SKM-1 (cell line): ENCODE results near the gene SKI.

ENCODE experiments used
- DNase-seq: peaks from one replicate; lab custom pipeline; 2025; ENCODE audit not compliant: unreplicated experiment; lab: John Stamatoyannopoulos, UW

The SKI gene

DNA sequence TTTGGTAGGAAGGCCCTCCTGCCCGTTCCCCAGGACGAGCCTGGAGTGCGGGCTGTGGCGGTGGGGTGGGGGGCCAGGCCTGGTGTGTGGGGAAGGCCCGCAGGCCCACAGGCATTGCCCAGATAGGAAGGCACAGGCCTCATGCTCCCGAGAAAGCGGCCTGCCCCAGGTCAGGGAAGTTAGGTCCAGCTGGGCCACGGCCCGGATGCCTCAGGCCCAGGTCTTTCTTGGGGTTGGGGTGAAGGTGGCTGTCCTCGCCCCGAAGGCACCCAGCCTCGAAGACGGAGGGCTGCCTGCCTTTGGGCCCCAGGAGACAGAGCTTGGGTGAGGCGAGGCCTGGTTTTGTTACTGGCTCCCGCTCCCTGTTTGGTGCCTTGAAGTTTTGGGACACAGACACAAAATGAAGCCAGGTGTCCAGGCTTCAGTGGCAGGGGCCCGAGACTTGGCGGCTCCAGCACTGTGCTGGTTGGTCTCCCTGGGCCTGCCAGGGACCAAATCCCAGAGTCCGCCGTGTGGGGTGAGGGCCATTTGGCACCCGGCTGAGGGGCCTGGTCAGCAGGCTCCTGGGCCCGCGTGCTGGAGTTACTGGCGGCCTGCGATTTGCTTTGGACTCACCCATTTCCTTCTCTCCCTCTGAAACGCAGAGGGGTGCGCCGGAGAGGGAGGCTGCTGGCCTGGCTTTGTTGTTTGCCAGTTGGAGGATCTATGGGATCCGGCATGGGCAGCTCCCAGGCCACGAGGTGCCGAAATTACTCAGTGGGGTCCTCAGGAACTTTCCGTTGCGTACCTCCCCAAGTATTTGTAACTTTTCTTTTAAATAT is 2.0 kb downstream of the SKI start:
- DNase-seq, result no peak

DNA sequence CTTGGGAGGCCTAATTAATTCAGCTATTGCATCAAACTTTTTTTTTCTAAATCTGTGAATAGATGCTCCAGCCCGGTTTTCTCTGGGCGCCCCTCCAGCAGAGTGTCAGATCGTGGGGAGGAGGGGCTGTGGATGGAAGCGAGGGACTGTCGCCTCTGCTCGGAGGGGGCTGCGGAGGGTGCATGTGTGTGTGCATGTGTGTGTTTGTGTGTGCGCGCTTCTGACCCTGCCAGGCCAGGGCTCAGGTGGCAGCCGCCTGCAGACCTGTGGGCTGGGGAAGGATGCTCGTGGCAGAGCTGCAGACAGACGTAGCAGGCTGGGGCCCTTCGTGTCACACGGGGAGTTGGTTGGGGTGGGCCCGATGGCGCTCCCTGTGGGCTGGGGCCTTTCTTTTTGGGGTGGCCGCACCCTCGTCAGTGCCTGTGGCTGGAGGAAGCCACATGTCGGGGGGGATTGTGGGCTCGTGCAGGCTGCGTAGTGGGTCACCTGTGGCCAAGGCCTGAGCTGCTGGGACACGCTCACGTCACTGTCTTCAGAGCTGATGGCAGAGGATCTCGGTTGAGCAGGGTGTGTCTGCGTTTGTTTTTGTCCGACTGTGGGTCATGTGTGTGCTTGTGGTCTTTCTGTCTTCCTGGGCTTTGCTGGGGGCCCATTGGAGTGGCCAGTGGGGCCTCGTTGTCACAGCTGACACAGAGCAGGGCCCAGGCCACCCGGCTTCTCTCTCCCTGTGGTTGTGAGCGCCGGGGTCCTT is 2.8 kb downstream of the SKI start:
- DNase-seq, result no peak

DNA sequence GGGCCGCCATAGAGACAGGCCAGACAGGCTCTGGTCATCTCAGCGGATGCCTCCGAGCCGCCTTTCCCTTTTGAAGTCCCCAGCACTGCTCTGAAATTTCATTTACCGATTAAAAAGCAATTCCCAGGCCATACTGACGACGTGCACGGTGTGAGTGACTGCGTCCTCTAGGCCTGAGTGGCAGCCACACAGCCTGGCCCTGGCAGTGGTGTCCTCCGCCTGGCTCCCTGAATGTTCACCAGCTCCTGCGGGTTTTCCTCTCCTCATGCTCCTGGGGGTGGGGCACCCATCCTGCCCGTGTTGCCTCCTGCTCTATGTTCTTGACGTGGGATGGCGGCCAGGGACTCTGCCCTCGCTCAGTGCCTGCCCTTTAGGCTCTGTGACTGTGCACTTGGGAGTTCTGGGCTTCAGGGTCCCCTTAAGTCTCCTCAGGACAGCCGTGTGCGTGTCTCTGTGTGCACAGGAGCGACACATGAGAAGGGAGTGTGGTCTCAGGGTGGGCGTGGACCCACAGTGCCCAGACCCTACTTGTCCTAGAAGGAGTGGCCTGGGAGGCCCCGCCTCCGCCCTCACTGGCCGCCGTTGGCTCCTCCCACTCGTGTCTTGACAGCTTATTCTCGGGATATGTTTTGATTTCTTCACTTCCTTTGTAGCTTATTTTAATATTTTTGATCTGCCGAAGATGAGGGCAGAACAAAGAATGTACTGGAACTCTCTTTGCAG is 3.6 kb downstream of the SKI start:
- peak; percentile 55 for DNase-seq

DNA sequence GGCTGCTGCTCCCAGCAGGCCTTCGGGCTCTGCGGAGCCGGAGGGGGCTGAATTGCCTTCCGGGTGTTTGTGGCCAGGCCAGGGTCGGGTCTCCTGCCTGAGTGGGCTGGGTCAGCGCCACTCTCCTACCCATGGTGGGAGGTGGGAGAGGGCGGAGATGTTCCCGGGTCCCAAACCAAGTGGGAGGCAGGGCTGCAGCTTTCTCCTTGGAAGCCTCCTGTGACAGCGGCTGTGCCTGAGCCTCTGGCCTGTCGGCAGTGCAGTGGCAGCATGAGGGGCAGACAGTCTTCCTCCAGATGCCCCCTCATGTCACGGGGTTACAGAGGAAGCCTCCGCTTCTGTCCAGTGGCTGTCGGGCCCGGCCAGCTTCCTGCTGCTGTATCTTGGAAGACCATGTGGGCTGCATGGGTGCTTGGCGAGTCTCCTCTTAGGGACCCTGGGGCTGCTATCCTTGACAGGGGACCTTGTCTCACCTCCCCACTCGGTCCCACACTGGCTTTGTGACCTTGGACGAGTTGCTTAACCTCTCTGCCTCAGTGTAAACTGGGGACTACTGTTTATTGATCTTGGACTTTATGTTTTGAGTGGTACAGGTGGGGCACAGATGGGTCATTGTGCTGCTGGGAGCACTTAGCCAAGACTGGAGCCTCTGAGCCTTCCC is 4.3 kb downstream of the SKI start:
- DNase-seq, result no peak

DNA sequence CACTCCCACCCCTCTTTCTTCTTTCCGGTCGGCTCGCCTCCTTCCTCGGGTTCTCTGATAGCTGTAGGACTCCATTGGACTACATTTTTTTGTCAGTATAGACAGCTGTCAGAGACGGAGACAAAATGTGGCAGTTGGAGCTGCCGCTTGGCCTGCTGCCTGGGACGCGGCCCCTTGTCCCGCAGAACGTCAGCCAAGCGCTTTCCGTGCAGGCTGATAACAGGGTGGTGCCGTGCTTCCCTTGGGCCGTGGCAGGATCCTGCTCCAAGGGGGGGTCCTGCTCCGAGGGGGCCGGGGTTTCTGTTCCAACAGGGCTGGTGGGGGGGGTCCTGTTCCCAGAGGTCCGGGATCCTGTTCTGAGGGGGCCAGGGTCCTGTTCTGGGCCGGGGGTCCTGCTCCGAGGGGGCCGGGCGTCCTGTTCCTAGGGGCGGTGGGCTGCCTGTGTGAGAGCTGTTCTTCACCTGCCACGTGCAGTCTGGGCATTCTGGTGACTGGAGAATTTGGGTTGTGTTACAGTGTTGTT is 4.9 kb downstream of the SKI start:
- DNase-seq, result no peak

DNA sequence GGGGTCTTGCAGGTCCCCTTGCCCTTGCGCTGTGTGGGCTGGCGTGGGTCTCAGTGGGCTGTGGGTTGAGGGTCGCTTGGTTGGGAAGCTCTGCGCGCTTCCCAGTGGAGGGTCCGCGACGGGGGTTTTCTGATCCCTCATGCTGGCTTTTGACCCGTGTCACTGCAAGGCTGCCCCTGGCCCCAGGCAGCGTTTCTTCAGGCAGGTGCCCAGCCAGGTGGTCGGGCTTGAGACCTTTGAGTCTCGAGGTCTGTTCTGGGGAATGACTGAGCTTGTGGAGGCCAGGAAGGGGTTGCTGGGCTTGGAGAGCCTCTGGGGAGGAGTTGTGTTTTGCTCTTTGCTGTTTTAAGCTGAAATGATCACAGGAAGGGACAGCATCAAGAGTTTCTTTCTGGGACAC is 5.3 kb downstream of the SKI start:
- no peak for DNase-seq

DNA sequence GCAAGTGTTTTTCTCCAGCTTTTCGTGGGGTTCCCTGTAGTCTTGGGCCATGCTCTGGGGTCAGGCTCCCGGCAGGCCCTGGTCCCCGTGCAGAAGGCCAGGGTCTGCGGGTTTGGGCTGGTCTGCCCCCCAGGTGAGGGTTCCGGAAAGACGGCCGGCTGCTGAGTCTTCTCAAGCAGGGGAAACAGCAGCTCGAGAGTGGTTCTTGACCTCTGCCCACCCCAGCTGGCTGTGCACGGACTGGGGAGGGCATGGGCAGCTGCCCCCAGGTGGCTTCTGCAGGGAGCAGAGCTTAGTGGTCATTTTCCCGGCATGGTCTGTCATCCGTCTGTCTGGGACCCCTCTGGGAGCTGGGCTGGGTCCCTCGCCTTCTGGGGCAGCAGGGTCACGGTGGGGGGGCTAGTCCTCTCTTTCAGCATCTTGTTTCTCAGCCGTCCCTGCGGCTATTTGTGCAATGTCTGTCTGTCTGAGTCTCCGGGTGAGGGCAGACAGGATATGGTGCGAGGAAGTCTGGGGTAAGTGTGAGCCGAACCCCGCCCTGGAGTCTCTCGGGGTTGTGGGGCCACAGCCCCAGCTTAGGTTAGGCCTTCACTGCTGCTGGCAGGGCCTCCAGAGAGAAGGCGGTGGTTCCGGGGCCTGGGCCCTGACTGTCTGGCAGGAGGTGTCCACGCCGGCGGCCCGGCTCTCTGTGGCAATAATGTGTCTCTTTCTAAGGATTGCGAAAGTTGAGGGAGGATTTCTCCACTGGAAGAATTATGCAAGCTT is 6.1 kb downstream of the SKI start:
- peak; percentile 98 for DNase-seq

DNA sequence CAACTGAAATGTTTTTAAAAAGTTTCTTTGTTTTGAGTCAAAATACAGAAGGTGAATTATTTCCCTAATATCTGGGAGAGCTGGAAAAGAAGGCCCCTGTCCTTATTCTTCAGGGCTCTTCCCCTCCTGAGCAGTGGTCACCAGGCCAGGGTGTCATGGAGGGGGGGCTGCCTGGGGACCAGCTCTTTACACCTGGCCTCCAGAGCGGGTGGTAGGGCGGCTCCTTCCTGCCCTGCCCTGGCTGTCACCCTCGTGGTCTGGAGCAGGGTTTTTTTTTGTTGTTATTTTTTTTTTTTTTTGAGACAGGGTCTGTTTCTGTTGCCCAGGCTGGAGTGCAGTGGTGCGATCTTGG is 6.6 kb downstream of the SKI start:
- peak; percentile 82 for DNase-seq

DNA sequence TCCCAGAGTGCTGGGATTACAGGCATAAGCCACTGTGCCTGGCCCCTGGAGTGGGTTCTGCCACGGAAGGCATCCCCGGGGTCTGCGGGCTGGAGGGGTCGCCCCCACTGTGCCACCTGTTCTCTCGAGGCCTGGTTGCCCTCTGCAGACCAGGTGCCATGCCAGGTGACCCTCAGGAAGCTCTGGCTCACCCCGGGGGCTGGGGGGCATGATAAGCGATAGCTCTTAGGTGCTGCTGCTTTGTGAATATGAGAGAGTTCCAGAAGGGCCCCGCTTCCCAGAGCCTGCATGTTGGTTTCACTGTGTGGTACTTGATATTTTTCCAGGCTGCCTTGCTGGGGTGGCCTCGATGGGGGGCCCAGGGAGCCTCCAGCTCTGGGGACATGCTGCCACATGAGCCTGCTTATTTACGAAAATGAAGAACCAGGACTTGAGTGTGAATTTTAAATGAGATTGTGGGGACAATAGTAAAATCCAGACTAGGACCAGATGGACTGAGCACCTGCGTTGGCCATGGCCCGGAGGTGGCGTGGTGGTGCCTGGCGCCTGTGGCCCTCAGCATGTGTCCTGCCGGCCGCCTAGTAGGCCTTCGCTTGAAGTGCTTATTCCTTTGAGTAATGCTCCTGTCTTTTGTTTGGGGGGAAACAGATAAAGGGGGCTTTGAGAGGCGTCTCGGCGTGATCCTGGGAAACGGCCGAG is 7.3 kb downstream of the SKI start:
- no peak for DNase-seq

DNA sequence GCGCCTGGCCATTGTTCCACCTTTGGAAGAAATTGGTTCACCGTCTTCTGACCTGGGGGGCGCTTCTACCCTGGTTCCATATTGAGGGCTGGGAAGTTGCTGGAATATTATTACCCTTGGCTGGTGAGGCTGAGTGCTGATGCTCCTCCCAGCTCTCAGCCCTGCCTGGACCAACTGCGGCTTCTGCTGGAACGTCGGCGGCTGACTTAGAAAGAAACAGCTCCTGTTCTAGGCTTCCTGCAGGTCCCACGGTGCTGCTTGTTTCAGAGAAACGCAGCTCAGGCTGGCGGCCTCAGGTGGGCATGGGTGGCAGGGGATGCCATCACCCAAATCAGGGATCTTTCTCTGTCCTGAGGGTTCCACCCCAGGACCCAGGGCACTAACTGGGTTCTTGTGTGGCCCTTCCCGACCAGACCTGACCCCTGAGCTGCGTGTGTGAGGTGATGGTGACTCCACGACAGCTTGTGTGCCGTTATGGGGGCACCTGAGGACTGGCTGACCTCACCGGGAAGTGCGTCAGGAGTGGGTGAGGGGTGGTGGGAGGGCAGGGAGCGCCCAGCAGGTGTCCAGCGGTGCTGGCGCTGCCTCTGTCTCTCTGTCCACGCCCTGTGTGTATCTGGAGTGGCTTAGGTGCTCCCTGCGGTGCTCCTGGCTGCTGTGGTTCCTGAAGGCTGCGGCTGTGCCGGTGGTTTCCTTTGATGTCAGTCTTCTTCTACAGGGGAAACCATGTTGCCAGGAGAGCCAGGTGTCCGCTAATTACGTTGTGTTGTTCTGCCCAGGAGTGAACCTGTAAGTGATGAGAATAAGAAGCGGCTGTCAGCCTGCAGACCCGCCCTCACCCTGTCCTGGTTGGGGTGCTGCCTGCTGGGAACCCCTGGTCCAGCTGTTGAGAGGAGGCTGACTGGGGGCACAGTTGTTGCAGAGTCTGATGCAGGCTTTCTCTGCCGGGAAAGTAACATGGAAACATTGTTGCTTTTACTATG is 8.9 kb downstream of the SKI start:
- no peak for DNase-seq

DNA sequence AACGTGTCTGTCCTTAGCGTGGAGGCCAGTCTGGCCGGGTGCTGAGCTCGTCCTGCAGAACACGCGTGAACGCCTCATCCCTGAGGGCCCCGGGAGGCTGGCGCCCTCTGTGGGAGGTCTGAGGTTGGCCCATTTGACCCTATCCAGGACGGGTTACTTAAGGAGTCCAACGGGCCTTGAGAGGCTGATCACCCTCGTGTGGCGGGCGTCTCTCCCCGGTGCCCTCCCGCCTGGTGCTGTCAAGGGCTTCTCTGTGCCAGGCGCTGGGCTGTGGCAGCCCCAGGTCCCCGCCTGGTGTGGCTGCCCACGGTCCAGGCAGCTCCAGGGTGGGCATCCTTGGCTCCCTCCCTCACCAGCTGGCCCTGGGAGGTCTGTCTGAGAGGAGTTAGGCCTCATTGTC is 9.7 kb downstream of the SKI start:
- DNase-seq, result no peak

DNA sequence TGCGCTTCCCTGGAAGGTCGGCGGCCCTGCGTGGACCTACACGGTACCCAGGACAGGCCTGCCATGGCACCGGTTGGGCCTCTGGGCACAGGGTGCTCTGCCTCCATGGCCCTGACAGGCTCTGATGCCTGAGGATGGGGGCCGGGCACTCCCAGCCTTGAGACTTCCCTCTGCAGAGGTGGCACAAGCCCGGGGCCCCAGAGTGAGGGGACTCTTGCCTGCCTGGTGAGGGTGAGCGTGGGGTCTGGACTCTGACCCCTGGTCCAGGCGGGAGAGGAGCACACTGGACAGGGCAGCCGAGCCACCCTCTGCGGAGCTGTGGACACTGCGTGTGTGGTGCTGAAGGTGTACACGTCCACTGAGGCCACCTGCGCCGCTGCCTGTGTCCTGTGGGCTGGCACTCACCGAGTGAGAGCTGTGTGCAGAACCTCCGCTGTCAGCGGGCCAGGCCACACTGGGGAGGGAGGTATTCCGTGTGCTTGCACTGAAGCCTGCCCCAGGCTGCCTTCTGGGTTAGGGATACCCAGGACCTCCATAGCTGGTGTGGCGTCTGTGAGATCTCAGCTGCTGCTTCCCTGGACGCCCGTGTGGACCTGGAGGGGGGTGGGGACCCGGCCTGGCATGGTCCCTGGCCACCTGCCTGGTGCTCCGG is 10.4 kb downstream of the SKI start:
- DNase-seq, result no peak

DNA sequence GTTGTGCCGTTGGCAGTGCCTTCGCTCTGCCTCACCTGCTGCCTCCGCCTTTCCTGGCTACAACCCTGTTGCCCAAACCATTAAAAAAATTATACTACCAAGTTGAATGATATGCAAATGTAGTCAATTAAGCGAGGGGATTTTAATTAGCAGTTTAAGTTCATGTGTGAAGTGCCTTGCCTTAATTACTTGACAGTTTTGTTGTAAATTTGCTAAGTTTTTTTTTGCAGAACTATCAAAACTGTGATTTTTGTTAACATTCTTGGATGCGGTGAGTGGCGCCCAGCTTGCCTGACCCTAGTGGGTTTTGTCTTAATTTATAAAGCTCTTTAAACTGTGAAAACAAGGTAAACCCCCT is 10.9 kb downstream of the SKI start:
- no peak for DNase-seq

DNA sequence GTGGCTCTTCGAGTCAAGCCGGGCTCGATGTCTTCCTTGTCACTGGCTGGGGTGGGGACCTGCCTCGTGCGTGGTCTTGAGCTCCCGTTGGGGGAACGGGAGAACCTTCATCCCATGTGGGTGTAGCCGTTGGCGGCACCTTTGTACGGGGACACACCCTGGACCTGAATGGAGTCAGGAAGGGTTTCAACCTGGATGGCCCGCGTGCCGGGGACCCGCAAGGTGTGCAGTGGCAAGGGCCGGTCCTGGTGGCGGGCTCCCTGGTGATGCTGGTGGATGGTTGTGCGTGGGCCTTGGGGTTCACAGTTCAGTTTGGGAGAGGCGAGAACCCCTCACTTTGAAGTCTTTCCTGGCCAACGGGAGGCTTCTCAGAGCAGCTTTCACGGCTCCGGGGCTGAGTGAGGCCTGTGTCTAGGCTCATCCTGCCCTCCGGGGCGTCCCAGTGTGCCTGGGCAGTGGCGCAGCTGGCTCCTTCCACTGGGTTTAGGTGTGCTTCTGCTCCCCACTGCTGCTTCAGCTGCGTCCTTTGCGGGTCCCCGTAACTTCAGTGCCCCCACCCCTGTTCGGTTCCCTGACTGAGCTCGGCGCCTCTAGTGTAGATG is 11.4 kb downstream of the SKI start:
- DNase-seq, result no peak

DNA sequence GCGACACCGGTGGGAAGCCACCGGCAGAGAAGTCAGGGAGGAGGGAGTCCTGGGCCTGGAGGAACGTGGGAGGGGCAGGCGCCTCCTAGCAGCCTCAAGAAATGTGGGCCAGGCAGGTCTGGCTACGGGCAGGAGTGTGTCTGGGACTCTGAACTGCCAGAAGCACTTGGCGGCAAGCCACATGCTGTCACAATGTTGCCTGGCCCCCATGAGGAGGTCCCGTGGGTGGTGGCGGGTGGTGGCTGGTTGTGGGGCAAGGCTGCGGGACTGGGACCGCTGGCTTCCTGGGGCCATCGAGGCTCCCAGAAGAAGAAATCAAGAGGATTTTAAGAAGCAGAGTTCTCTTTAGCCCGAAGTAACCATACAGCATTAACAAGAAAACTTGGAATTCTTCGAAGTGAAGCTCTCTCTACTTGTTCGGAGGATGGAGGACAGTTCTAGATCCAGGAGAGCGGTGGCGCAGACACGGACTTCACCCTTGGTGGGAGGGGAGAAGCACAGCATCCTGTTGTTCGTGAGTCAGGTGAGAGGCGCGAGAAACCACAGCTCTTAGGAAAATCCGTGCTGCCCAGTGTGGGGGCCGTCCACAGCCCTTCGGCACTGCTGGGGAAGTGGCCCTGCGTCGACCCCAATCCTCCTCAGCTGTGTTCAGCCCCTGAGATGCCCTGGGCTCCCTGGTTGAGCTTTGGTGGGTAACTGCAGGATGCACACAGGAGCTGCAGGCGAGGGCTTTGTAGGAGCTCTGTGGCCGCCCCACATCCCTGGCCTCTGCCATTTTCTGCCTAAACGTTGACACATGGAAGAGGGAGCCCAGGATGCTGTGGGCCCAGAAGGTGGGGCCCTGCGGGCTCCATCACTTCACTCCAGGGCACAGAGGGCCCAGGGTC is 12.4 kb downstream of the SKI start:
- DNase-seq, result no peak

DNA sequence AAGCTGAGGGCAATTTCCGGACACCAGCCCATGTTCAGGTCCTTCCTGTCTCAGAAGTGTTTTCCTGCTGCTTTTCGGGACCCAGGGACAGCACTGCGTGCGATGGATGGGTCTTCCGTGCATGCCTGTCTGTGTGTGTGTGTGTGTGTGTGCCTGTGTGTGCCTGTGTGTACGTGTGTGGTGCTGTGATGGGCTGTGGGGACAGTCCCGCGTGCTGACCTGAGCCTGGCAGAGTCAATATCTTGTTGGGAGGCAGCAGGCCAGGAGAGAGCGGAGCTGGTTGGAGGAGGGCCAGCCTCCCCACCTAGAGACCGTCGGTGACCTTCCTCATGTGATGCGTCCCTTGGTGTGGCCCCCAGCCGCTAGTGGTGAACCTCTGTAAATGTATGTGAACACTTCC is 13.7 kb downstream of the SKI start:
- no peak for DNase-seq
